Calu3 (cell line): ENCODE measurements around the gene HMGCLL1. TPM values are rescaled to one million over a fixed set of nuclear protein-coding genes. Genes with fewer than 3 reads are reported as not detected.

Experiments used
- BruUV-seq: library from RNA; stranded (reverse); fragments of 400-500 nt; replicated peaks from 2 replicates; lab custom pipeline; 2021; lab: Mats Ljungman, UMichigan
- CTCF ChIA-PET: fragments of 300-600 bp; sonication (Branson Sonifier 250); formaldehyde crosslinking; loops from one replicate; lab custom pipeline; 2022; ENCODE audit warnings: antibody characterized with exemption; lab: Charles Lee
- DNase-seq: peaks from one replicate; pipeline ENCODE4 v3.0.0; 2022
- H3K27ac Mint-ChIP-seq: one replicate; pipeline ENCODE4 v1.8.0; 2022; ENCODE audit warnings: mixed read lengths; ENCODE audit not compliant: unreplicated experiment
- H3K27me3 Mint-ChIP-seq: one replicate; pipeline ENCODE4 v1.8.0; 2022; ENCODE audit warnings: mixed read lengths; ENCODE audit not compliant: unreplicated experiment
- H3K36me3 Mint-ChIP-seq: one replicate; pipeline ENCODE4 v1.8.0; 2022; ENCODE audit warnings: mild to moderate bottlenecking, moderate library complexity, mixed read lengths; ENCODE audit not compliant: insufficient read depth, unreplicated experiment
- H3K4me1 Mint-ChIP-seq: one replicate; pipeline ENCODE4 v1.8.0; 2022; ENCODE audit warnings: mild to moderate bottlenecking, low read depth, mixed read lengths; ENCODE audit not compliant: unreplicated experiment
- H3K4me3 Mint-ChIP-seq: one replicate; pipeline ENCODE4 v1.8.0; 2022; ENCODE audit warnings: mild to moderate bottlenecking, low read depth, moderate library complexity, mixed read lengths; ENCODE audit not compliant: unreplicated experiment
- H3K9me3 Mint-ChIP-seq: one replicate; pipeline ENCODE4 v1.8.0; 2022; ENCODE audit warnings: low read depth, mixed read lengths; ENCODE audit not compliant: unreplicated experiment
- intact Hi-C: fragments of 100-400 bp; cut with micrococcal nuclease; formaldehyde crosslinking; loops from one replicate; pipeline ENCODE4 v1.10.0; 2022; ENCODE audit not compliant: unreplicated experiment
- total RNA-seq: library from RNA; stranded (reverse); gene quantifications from 2 replicates; pipeline ENCODE4 v1.2.3, GENCODE V29; 2022
- TF ChIP-seq, protein P1 (sequence below): fragments of 200-600 bp; IDR thresholded peaks from one replicate; pipeline ENCODE4 v1.8.0; 2022; ENCODE audit warnings: antibody characterized with exemption; ENCODE audit not compliant: unreplicated experiment

HMGCLL1 gene
- total RNA-seq, 1 experiment from 2014 or later, result not detected

DNA sequence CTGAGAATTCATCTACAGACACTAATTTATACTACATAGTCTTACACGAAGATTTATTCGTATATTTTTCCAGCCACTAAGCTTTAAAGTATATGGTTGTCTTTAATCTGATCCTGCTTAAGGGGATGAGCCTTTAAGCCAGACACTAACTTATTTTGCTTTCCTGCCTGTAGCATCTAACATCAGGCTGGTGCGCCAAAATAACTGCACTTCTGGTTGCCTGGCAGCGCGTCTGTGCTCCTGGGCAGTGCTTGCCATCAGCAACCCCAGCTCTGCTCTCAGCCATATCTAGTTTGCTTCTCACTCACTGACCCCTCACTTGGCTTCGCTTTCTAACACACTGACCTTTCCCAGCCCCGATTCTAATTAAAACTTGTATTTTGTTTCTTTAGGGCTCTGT is 21.8 kb downstream of the HMGCLL1 start:
- intact Hi-C loops, result no loop called here
- no peak for DNase-seq
- Mint-ChIP-seq H3K27ac (no peak overlapping the region), H3K9me3 (no peaks in the 10 kb centered on the region), H3K4me3 (no peak overlapping the region), H3K4me1 (no peaks in the 10 kb centered on the region), H3K36me3 (no peaks in the 10 kb centered on the region), H3K27me3 (peaks cover 12% of the 10 kb centered on the region)
- TF ChIP-seq, protein P1, sequence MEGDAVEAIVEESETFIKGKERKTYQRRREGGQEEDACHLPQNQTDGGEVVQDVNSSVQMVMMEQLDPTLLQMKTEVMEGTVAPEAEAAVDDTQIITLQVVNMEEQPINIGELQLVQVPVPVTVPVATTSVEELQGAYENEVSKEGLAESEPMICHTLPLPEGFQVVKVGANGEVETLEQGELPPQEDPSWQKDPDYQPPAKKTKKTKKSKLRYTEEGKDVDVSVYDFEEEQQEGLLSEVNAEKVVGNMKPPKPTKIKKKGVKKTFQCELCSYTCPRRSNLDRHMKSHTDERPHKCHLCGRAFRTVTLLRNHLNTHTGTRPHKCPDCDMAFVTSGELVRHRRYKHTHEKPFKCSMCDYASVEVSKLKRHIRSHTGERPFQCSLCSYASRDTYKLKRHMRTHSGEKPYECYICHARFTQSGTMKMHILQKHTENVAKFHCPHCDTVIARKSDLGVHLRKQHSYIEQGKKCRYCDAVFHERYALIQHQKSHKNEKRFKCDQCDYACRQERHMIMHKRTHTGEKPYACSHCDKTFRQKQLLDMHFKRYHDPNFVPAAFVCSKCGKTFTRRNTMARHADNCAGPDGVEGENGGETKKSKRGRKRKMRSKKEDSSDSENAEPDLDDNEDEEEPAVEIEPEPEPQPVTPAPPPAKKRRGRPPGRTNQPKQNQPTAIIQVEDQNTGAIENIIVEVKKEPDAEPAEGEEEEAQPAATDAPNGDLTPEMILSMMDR, result no peak
- no TSS peak for BruUV-seq
- CTCF ChIA-PET, result no interaction called here

DNA sequence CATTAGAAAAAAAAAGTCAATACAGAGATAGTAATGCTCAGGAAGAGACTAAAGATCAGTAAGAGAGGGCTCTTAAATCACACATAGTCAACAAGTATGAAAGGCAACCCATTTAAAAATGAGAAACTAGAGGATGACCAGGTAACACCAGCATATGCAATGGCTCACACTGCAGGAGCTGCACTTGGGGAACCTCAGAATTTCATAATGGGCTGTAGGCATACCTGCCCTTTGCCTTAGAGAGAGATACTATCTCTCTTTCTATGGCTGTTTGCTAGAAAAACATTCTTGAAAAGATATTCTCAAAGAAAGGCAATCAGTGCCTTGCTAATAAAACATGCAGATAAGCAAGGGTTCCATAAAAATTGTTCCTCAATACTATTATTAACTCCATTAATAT is 33.2 kb downstream of the HMGCLL1 start:
- TF ChIP-seq, protein P1, result no peak
- Mint-ChIP-seq H3K27me3 (no peaks in the 10 kb centered on the region), H3K36me3 (no peaks in the 10 kb centered on the region), H3K4me1 (no peaks in the 10 kb centered on the region), H3K27ac (no peak overlapping the region), H3K4me3 (no peak overlapping the region), H3K9me3 (no peaks in the 10 kb centered on the region)
- DNase-seq, result no peak
- CTCF ChIA-PET, result no interaction called here
- no TSS peak for BruUV-seq
- intact Hi-C loops, result no loop called here

- Mint-ChIP-seq H3K27me3 (no peaks in the 10 kb centered on the region), H3K27ac (no peak overlapping the region), H3K9me3 (peaks cover 4% of the 10 kb centered on the region), H3K36me3 (no peaks in the 10 kb centered on the region), H3K4me1 (no peaks in the 10 kb centered on the region), H3K4me3 (no peak overlapping the region)
- no peak for DNase-seq
- no TSS peak for BruUV-seq
- CTCF ChIA-PET, result no interaction called here
- TF ChIP-seq, protein P1, result no peak
- intact Hi-C loops, result no loop called here
These were observed 35.2 kb downstream of the HMGCLL1 start for GRCh38 chr6:55543633-55544309.

DNA sequence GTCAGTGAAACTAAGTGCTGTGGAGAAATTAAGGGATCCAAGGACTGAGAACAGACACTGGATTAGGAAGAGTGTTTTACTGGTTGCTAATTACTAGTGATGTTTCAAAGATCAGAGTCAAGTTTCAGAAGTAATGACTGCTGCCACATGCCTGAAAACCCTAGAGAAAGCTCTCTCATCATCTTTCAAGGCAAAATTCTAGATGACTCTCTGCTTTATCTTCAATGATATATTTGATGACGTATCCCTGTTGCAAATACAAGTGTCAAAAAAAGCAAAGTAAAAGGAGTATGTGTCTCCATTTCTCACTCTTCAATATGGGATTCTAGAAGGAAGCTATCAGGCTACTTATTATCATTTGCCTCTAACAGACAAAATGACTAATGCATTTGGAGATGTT is 38.0 kb downstream of the HMGCLL1 start:
- no peaks in the 10 kb centered on the region for H3K27me3 Mint-ChIP-seq
- H3K4me3 Mint-ChIP-seq, result no peak overlapping the region
- H3K36me3 Mint-ChIP-seq, result no peaks in the 10 kb centered on the region
- intact Hi-C loops, result no loop called here
- H3K4me1 Mint-ChIP-seq, result no peaks in the 10 kb centered on the region
- BruUV-seq, result no TSS peak
- no peak overlapping the region for H3K27ac Mint-ChIP-seq
- CTCF ChIA-PET, result no interaction called here
- no peak for DNase-seq
- H3K9me3 Mint-ChIP-seq, result peaks cover 4% of the 10 kb centered on the region
- TF ChIP-seq, protein P1, result no peak
